ENCODE results near the gene MAD1L1.
"Not testable (repeated sequence)": the region's sequence is repeated elsewhere in the genome, so short reads cannot be mapped to it uniquely, and the experiment has no call there.

MAD1L1 gene

GRCh38 chr7:1973321-1974251 is 259.2 kb downstream of the MAD1L1 start:
- ChIA-PET CTCF (no interaction called here), POLR2A (ENCODE audit: low non-redundant PET) (no interaction called here)
- no peak for DNase-seq (ENCODE audit: low spot score)
- TF ChIP-seq, protein P1, sequence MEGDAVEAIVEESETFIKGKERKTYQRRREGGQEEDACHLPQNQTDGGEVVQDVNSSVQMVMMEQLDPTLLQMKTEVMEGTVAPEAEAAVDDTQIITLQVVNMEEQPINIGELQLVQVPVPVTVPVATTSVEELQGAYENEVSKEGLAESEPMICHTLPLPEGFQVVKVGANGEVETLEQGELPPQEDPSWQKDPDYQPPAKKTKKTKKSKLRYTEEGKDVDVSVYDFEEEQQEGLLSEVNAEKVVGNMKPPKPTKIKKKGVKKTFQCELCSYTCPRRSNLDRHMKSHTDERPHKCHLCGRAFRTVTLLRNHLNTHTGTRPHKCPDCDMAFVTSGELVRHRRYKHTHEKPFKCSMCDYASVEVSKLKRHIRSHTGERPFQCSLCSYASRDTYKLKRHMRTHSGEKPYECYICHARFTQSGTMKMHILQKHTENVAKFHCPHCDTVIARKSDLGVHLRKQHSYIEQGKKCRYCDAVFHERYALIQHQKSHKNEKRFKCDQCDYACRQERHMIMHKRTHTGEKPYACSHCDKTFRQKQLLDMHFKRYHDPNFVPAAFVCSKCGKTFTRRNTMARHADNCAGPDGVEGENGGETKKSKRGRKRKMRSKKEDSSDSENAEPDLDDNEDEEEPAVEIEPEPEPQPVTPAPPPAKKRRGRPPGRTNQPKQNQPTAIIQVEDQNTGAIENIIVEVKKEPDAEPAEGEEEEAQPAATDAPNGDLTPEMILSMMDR (conservative IDR thresholded peaks at IDR 0.05; ENCODE audit: low read depth): no peak
- no peak overlapping the region for H3K27ac ChIP-seq

- ChIA-PET POLR2A (ENCODE audit: low non-redundant PET) (no interaction called here), CTCF (no interaction called here)
- no peak overlapping the region for H3K27ac ChIP-seq
- no peak for DNase-seq (ENCODE audit: low spot score)
- TF ChIP-seq, protein P1 (conservative IDR thresholded peaks at IDR 0.05; ENCODE audit: low read depth): no peak
Measured at GRCh38 chr7:1972744-1973143, 260.0 kb downstream of the MAD1L1 start.

- TF ChIP-seq, protein P1 (conservative IDR thresholded peaks at IDR 0.05; ENCODE audit: low read depth): no peak
- no peak overlapping the region for H3K27ac ChIP-seq
- no peak for DNase-seq (ENCODE audit: low spot score)
- ChIA-PET POLR2A (ENCODE audit: low non-redundant PET) (no interaction called here), CTCF (no interaction called here)
Measured at GRCh38 chr7:1971946-1972654, 260.6 kb downstream of the MAD1L1 start.

- TF ChIP-seq, protein P1 (conservative IDR thresholded peaks at IDR 0.05; ENCODE audit: low read depth): no peak
- POLR2A ChIA-PET (ENCODE audit: low non-redundant PET): interaction anchor here (0.7 kb wide), 1 partner anchor 1629 kb away, joined by 3 read pairs; no protein-coding TSS in a partner anchor
- no peak for DNase-seq (ENCODE audit: low spot score)
- no peak overlapping the region for H3K27ac ChIP-seq
- CTCF ChIA-PET: interaction anchor here (0.7 kb wide), 1 partner anchor 442 kb away, joined by 3 read pairs; no protein-coding TSS in a partner anchor
Measured at GRCh38 chr7:1970895-1971294, 261.9 kb downstream of the MAD1L1 start.

DNA sequence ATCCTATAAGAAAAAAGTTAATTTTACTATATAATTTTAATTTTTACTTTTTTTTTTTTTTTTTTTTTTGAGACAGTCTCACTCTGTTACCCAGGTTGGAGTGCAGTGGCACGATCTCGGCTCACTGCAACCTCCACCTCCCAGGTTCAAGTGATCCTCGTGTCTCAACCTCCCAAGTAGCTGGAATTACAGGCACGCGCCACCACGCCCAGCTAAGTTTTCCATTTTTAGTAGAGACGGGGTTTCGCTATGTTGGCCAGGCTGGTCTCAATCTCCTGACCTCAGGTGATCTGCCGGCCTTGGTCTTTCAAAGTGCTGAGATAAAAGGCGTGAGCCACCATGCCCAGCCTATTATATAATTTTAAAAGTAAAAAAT is 262.5 kb downstream of the MAD1L1 start:
- DNase-seq (ENCODE audit: low spot score); H3K27ac ChIP-seq: not testable (repeated sequence)
- POLR2A ChIA-PET (ENCODE audit: low non-redundant PET): interaction anchor here (0.7 kb wide), 1 partner anchor 1629 kb away, joined by 3 read pairs; no protein-coding TSS in a partner anchor
- CTCF ChIA-PET: interaction anchor here (0.6 kb wide), 1 partner anchor 239 kb away, joined by 6 read pairs; no protein-coding TSS in a partner anchor

- POLR2A ChIA-PET (ENCODE audit: low non-redundant PET): no interaction called here
- no peak overlapping the region for H3K27ac ChIP-seq
- TF ChIP-seq, protein P1 (conservative IDR thresholded peaks at IDR 0.05; ENCODE audit: low read depth): no peak
- DNase-seq (ENCODE audit: low spot score): no peak
- CTCF ChIA-PET: interaction anchor here (0.6 kb wide), 1 partner anchor 239 kb away, joined by 6 read pairs; no protein-coding TSS in a partner anchor
Measured at GRCh38 chr7:1969459-1970284, 263.1 kb downstream of the MAD1L1 start.

Measured in RWPE1 (cell line).